KOPT-K1 (cell line): ENCODE data around the gene VAT1.
A peak's percentile ranks its signal among the peaks of the same experiment; 100 is the strongest.
"Not testable (repeated sequence)": the region's sequence is repeated elsewhere in the genome, so short reads cannot be mapped to it uniquely, and the experiment has no call there.

ENCODE experiments used
- H3K27ac ChIP-seq: fragments of 200-600 bp; sonication (generic); 2 replicates; pipeline ENCODE4 v1.5.1; 2016; ENCODE audit warnings: antibody characterized with exemption, mild to moderate bottlenecking, low read depth, low read length; ENCODE audit not compliant: poor library complexity, severe bottlenecking
- H3K36me3 ChIP-seq: fragments of 200-600 bp; sonication (generic); 2 replicates; pipeline ENCODE4 v1.5.1; 2017; ENCODE audit warnings: antibody characterized with exemption, mild to moderate bottlenecking, low read length, moderate library complexity; ENCODE audit not compliant: insufficient read depth
- H3K9me3 ChIP-seq: fragments of 200-600 bp; sonication (generic); 2 replicates; pipeline ENCODE4 v1.5.1; 2017; ENCODE audit warnings: antibody characterized with exemption, low read length, mild to moderate bottlenecking; ENCODE audit not compliant: insufficient read depth, poor library complexity, severe bottlenecking

Gene VAT1

GRCh38 chr17:43021741-43022512 is at the start of gene VAT1:
TSS of gene VAT1 (minus strand) at chr17:43022385. CDS start at chr17:43022322, 63 bp downstream.
- Histone ChIP-seq H3K27ac (peak within 1 kb of the TSS; percentile 81), H3K36me3 (peaks cover 6% of the 10 kb centered on the region), H3K9me3 (no peaks in the 10 kb centered on the region)

GRCh38 chr17:43070872-43071271 is 48.7 kb upstream of the VAT1 start:
- H3K36me3 ChIP-seq = peaks cover 94% of the 10 kb centered on the region
- no peaks in the 10 kb centered on the region for H3K9me3 ChIP-seq
- no peak overlapping the region for H3K27ac ChIP-seq

GRCh38 chr17:43070257-43070656 is 48.1 kb upstream of the VAT1 start:
- Histone ChIP-seq H3K27ac (no peak overlapping the region), H3K9me3 (no peaks in the 10 kb centered on the region), H3K36me3 (peaks cover 94% of the 10 kb centered on the region)

GRCh38 chr17:43069368-43069898 is 47.2 kb upstream of the VAT1 start:
- no peak overlapping the region for H3K27ac ChIP-seq
- H3K9me3 ChIP-seq = no peaks in the 10 kb centered on the region
- peaks cover 94% of the 10 kb centered on the region for H3K36me3 ChIP-seq

- H3K9me3 ChIP-seq = no peaks in the 10 kb centered on the region
- H3K27ac ChIP-seq = no peak overlapping the region
These were observed 46.6 kb upstream of the VAT1 start for GRCh38 chr17:43068570-43069367.

GRCh38 chr17:43062984-43063638 is 40.9 kb upstream of the VAT1 start:
- Histone ChIP-seq H3K27ac (no peak overlapping the region), H3K9me3 (no peaks in the 10 kb centered on the region), H3K36me3 (peaks cover 98% of the 10 kb centered on the region)

More at GRCh38 chr17:43068570-43069367, 46.6 kb upstream of the VAT1 start:
- peaks cover 94% of the 10 kb centered on the region for H3K36me3 ChIP-seq

- no peak overlapping the region for H3K27ac ChIP-seq
- peaks cover 95% of the 10 kb centered on the region for H3K36me3 ChIP-seq
- H3K9me3 ChIP-seq = no peaks in the 10 kb centered on the region
These were observed 33.9 kb upstream of the VAT1 start for GRCh38 chr17:43056051-43056450.

- not testable (repeated sequence) for H3K9me3 ChIP-seq, H3K27ac ChIP-seq
- peaks cover 96% of the 10 kb centered on the region for H3K36me3 ChIP-seq
These were observed 30.8 kb upstream of the VAT1 start for GRCh38 chr17:43053008-43053407.

GRCh38 chr17:43051969-43052368 is 29.8 kb upstream of the VAT1 start:
- Histone ChIP-seq H3K36me3 (peaks cover 100% of the 10 kb centered on the region), H3K27ac (no peak overlapping the region), H3K9me3 (no peaks in the 10 kb centered on the region)

- no peak overlapping the region for H3K27ac ChIP-seq
- peaks cover 77% of the 10 kb centered on the region for H3K36me3 ChIP-seq
- H3K9me3 ChIP-seq = no peaks in the 10 kb centered on the region
These were observed 21.8 kb upstream of the VAT1 start for GRCh38 chr17:43044024-43044423.

GRCh38 chr17:43043307-43043706 is 21.1 kb upstream of the VAT1 start:
- no peaks in the 10 kb centered on the region for H3K9me3 ChIP-seq
- H3K36me3 ChIP-seq = peaks cover 71% of the 10 kb centered on the region
- H3K27ac ChIP-seq = no peak overlapping the region

GRCh38 chr17:43042025-43042628 is 19.9 kb upstream of the VAT1 start:
- H3K36me3 ChIP-seq = peaks cover 63% of the 10 kb centered on the region
- H3K9me3 ChIP-seq = no peaks in the 10 kb centered on the region
- no peak overlapping the region for H3K27ac ChIP-seq

- Histone ChIP-seq H3K36me3 (peaks cover 48% of the 10 kb centered on the region), H3K9me3 (no peaks in the 10 kb centered on the region), H3K27ac (no peak overlapping the region)
These were observed 18.5 kb upstream of the VAT1 start for GRCh38 chr17:43040655-43041054.

- Histone ChIP-seq H3K36me3 (peaks cover 38% of the 10 kb centered on the region), H3K9me3 (no peaks in the 10 kb centered on the region), H3K27ac (no peak overlapping the region)
These were observed 17.5 kb upstream of the VAT1 start for GRCh38 chr17:43039646-43040045.
